Right hindlimb (tissue), 1 donor: ENCODE measurements around the gene KBTBD13.
"Not testable (repeated sequence)": the region's sequence is repeated elsewhere in the genome, so short reads cannot be mapped to it uniquely, and the experiment has no call there.

ENCODE experiments used
- DNase-seq: peaks from one replicate; pipeline ENCODE4 v3.0.0-alpha.2; 2018

KBTBD13 gene

GRCh38 chr15:65071381-65071811 lies 5.2 kb upstream of the KBTBD13 start:
- peak; percentile 75 for DNase-seq

- DNase-seq = peak; percentile 74
Measured at GRCh38 chr15:65072027-65072426, 4.5 kb upstream of the KBTBD13 start.

- no peak for DNase-seq
Measured at GRCh38 chr15:65072617-65073016, 3.9 kb upstream of the KBTBD13 start.

- DNase-seq = not testable (repeated sequence)
Measured at GRCh38 chr15:65074946-65075345, 1.6 kb upstream of the KBTBD13 start.

GRCh38 chr15:65075607-65076395 lies 745 bp upstream of the KBTBD13 start:
- not testable (repeated sequence) for DNase-seq

GRCh38 chr15:65077291-65077980 lies 890 bp downstream of the KBTBD13 start:
- no peak for DNase-seq

- DNase-seq = peak; percentile 71
Measured at GRCh38 chr15:65077981-65078352, 1.4 kb downstream of the KBTBD13 start.

- no peak for DNase-seq
Measured at GRCh38 chr15:65079580-65079979, 3.0 kb downstream of the KBTBD13 start.

GRCh38 chr15:65081270-65081669 lies 4.7 kb downstream of the KBTBD13 start:
- no peak for DNase-seq

- DNase-seq = no peak
Measured at GRCh38 chr15:65081758-65082157, 5.2 kb downstream of the KBTBD13 start.

- no peak for DNase-seq
Measured at GRCh38 chr15:65082303-65082953, 5.9 kb downstream of the KBTBD13 start.

- DNase-seq = no peak
Measured at GRCh38 chr15:65083262-65083701, 6.7 kb downstream of the KBTBD13 start.

GRCh38 chr15:65084500-65085206 lies 8.1 kb downstream of the KBTBD13 start:
- no peak for DNase-seq

- DNase-seq = no peak
Measured at GRCh38 chr15:65085207-65085753, 8.7 kb downstream of the KBTBD13 start.

GRCh38 chr15:65085990-65086679 lies 9.6 kb downstream of the KBTBD13 start:
- DNase-seq = no peak

GRCh38 chr15:65086680-65087111 lies 10.2 kb downstream of the KBTBD13 start:
- DNase-seq = no peak

GRCh38 chr15:65087411-65087810 lies 10.9 kb downstream of the KBTBD13 start:
- DNase-seq = no peak

- DNase-seq = peak; percentile 58
Measured at GRCh38 chr15:65087873-65088642, 11.5 kb downstream of the KBTBD13 start.

- DNase-seq = no peak
Measured at GRCh38 chr15:65088643-65089021, 12.1 kb downstream of the KBTBD13 start.

GRCh38 chr15:65089206-65089824 lies 12.8 kb downstream of the KBTBD13 start:
- DNase-seq = no peak
